GM06990 (cell line): Measurements from ENCODE around the gene OMD.

Experiments
- DNase-seq: peaks from one replicate; pipeline ENCODE4 v3.0.0-alpha.2; 2011; ENCODE audit not compliant: insufficient read length; ENCODE audit errors: extremely low read depth
- H3K27me3 ChIP-seq: replicated peaks from 2 replicates; pipeline ENCODE4 v1.6.0; 2011; ENCODE audit warnings: low read length; ENCODE audit not compliant: control insufficient read depth, insufficient read depth
- H3K36me3 ChIP-seq: 2 replicates; pipeline ENCODE4 v1.5.1; 2011; ENCODE audit warnings: low read length; ENCODE audit not compliant: control insufficient read depth, insufficient read depth
- H3K4me3 ChIP-seq: replicated peaks from 2 replicates; pipeline ENCODE4 v1.5.1; 2011; ENCODE audit warnings: low read depth, mild to moderate bottlenecking, control low read depth, low read length
- CTCF ChIP-seq: IDR thresholded peaks from 2 replicates; pipeline ENCODE4 v1.5.1; 2011; ENCODE audit warnings: low read length, control low read depth, mild to moderate bottlenecking, inconsistent platforms; ENCODE audit not compliant: insufficient read depth, poor library complexity, severe bottlenecking

Gene OMD

GRCh38 chr9:92424340-92424739 lies at the start of gene OMD:
TSS of gene OMD (minus strand) at chr9:92424471. CDS start at chr9:92417558, 6,913 bp downstream.
- no peaks in the 10 kb centered on the region for H3K27me3 ChIP-seq
- no peak for TF ChIP-seq CTCF
- no peak within 1 kb of the TSS for H3K4me3 ChIP-seq
- H3K36me3 ChIP-seq: no peaks in the 10 kb centered on the region
- no peak for DNase-seq

- H3K36me3 ChIP-seq: no peaks in the 10 kb centered on the region
- DNase-seq: no peak
- TF ChIP-seq CTCF: no peak
- H3K27me3 ChIP-seq: no peaks in the 10 kb centered on the region
- H3K4me3 ChIP-seq: no peak overlapping the region
Observed at GRCh38 chr9:92468206-92468605, 43.9 kb upstream of the OMD start.

- Histone ChIP-seq H3K36me3 (no peaks in the 10 kb centered on the region), H3K27me3 (no peaks in the 10 kb centered on the region), H3K4me3 (no peak overlapping the region)
- DNase-seq: no peak
- no peak for TF ChIP-seq CTCF
Observed at GRCh38 chr9:92467511-92467910, 43.2 kb upstream of the OMD start.

- no peaks in the 10 kb centered on the region for H3K27me3 ChIP-seq
- H3K4me3 ChIP-seq: no peak overlapping the region
- H3K36me3 ChIP-seq: no peaks in the 10 kb centered on the region
- no peak for DNase-seq
- TF ChIP-seq CTCF: no peak
Observed at GRCh38 chr9:92467041-92467440, 42.8 kb upstream of the OMD start.

GRCh38 chr9:92463984-92464383 lies 39.7 kb upstream of the OMD start:
- no peaks in the 10 kb centered on the region for H3K36me3 ChIP-seq
- no peak overlapping the region for H3K4me3 ChIP-seq
- no peaks in the 10 kb centered on the region for H3K27me3 ChIP-seq
- no peak for DNase-seq
- no peak for TF ChIP-seq CTCF

GRCh38 chr9:92463387-92463786 lies 39.1 kb upstream of the OMD start:
- DNase-seq: no peak
- TF ChIP-seq CTCF: no peak
- no peaks in the 10 kb centered on the region for H3K36me3 ChIP-seq
- no peak overlapping the region for H3K4me3 ChIP-seq
- no peaks in the 10 kb centered on the region for H3K27me3 ChIP-seq
